Activated naive CD4-positive, alpha-beta T cell treated with anti-CD3 and anti-CD28 coated beads, Interleukin-2, amount 10 ng/mL, durations not matched to agents 7 days and 5 days (primary cell): Measurements from ENCODE around the gene RNF19B.
A peak's percentile ranks its signal among the peaks of the same experiment; 100 is the strongest.

Experiments used
- CTCF ChIA-PET: fragments of 350-600 bp; sonication (Branson Sonifier 250); formaldehyde crosslinking; loops from one replicate; lab custom pipeline; 2021; ENCODE audit warnings: antibody characterized with exemption; lab: Charles Lee
- DNase-seq: peaks from one replicate; pipeline ENCODE4 v3.0.0-alpha.2; 2020
- H3K27ac Mint-ChIP-seq: one replicate; pipeline ENCODE4 v1.8.0; 2021; ENCODE audit warnings: mild to moderate bottlenecking, moderate library complexity, mixed read lengths
- H3K27me3 Mint-ChIP-seq: one replicate; pipeline ENCODE4 v1.8.0; 2021; ENCODE audit warnings: mild to moderate bottlenecking, mixed read lengths
- H3K36me3 Mint-ChIP-seq: one replicate; pipeline ENCODE4 v1.8.0; 2021; ENCODE audit warnings: mixed read lengths
- H3K4me1 Mint-ChIP-seq: one replicate; pipeline ENCODE4 v1.8.0; 2021; ENCODE audit warnings: mixed read lengths
- H3K4me3 Mint-ChIP-seq: one replicate; pipeline ENCODE4 v1.8.0; 2021; ENCODE audit warnings: mild to moderate bottlenecking, moderate library complexity, mixed read lengths
- H3K9me3 Mint-ChIP-seq: one replicate; pipeline ENCODE4 v1.8.0; 2021; ENCODE audit warnings: mixed read lengths

The RNF19B gene

GRCh38 chr1:32903991-32904785 is 60.4 kb downstream of the RNF19B start:
- no peak for DNase-seq
- no peak overlapping the region for H3K4me3 Mint-ChIP-seq
- H3K9me3 Mint-ChIP-seq: no peaks in the 10 kb centered on the region
- no peak overlapping the region for H3K27ac Mint-ChIP-seq
- H3K4me1 Mint-ChIP-seq: peaks cover 10% of the 10 kb centered on the region
- CTCF ChIA-PET: interaction anchor here (0.5 to 1.6 kb wide), 3 partner anchors 11 to 79 kb away, joined by 3 to 6 read pairs (median 4); no protein-coding TSS in a partner anchor
- no peaks in the 10 kb centered on the region for H3K36me3 Mint-ChIP-seq
- H3K27me3 Mint-ChIP-seq: peaks cover 55% of the 10 kb centered on the region

- Mint-ChIP-seq H3K4me3 (peak overlapping the region; percentile 49), H3K36me3 (no peaks in the 10 kb centered on the region), H3K27me3 (peaks cover 72% of the 10 kb centered on the region), H3K4me1 (peaks cover 10% of the 10 kb centered on the region), H3K27ac (no peak overlapping the region), H3K9me3 (no peaks in the 10 kb centered on the region)
- CTCF ChIA-PET: no interaction called here
- no peak for DNase-seq
Observed at GRCh38 chr1:32902535-32902920, 62.1 kb downstream of the RNF19B start.

GRCh38 chr1:32901823-32902534 is 62.6 kb downstream of the RNF19B start:
- DNase-seq: no peak
- H3K36me3 Mint-ChIP-seq: no peaks in the 10 kb centered on the region
- H3K4me3 Mint-ChIP-seq: peak overlapping the region; percentile 67
- H3K27ac Mint-ChIP-seq: no peak overlapping the region
- peaks cover 10% of the 10 kb centered on the region for H3K4me1 Mint-ChIP-seq
- H3K27me3 Mint-ChIP-seq: peaks cover 77% of the 10 kb centered on the region
- H3K9me3 Mint-ChIP-seq: no peaks in the 10 kb centered on the region
- CTCF ChIA-PET: no interaction called here

- Mint-ChIP-seq H3K4me3 (peak within 1 kb of the TSS; percentile 67), H3K27ac (no peak within 1 kb of the TSS), H3K27me3 (peaks cover 84% of the 10 kb centered on the region), H3K4me1 (peaks cover 10% of the 10 kb centered on the region), H3K9me3 (no peaks in the 10 kb centered on the region), H3K36me3 (no peaks in the 10 kb centered on the region)
- CTCF ChIA-PET: interaction anchor here (1.1 kb wide), 1 partner anchor 8 kb away, joined by 3 read pairs; no protein-coding TSS in a partner anchor
- no peak for DNase-seq
Observed at GRCh38 chr1:32900956-32901822, 63.4 kb downstream of the RNF19B start, which contains the start of gene TMEM54. Gene TMEM54, minus strand, starts transcription at chr1:32901389. Its CDS starts 151 bp downstream, at chr1:32901238.

- H3K4me3 Mint-ChIP-seq: peak overlapping the region; percentile 52
- DNase-seq: no peak
- no peak overlapping the region for H3K27ac Mint-ChIP-seq
- H3K36me3 Mint-ChIP-seq: no peaks in the 10 kb centered on the region
- H3K4me1 Mint-ChIP-seq: peaks cover 10% of the 10 kb centered on the region
- H3K9me3 Mint-ChIP-seq: no peaks in the 10 kb centered on the region
- CTCF ChIA-PET: interaction anchor here (0.8 to 1.2 kb wide), 3 partner anchors 9 to 186 kb away, joined by 3 read pairs; no protein-coding TSS in a partner anchor
- H3K27me3 Mint-ChIP-seq: peaks cover 91% of the 10 kb centered on the region
Observed at GRCh38 chr1:32900371-32900955, 64.1 kb downstream of the RNF19B start.

- H3K27ac Mint-ChIP-seq: no peak overlapping the region
- H3K4me1 Mint-ChIP-seq: peaks cover 10% of the 10 kb centered on the region
- CTCF ChIA-PET: interaction anchor here (0.8 to 1.2 kb wide), 3 partner anchors 10 to 186 kb away, joined by 3 read pairs; no protein-coding TSS in a partner anchor
- no peaks in the 10 kb centered on the region for H3K36me3 Mint-ChIP-seq
- no peak overlapping the region for H3K4me3 Mint-ChIP-seq
- peaks cover 97% of the 10 kb centered on the region for H3K27me3 Mint-ChIP-seq
- no peaks in the 10 kb centered on the region for H3K9me3 Mint-ChIP-seq
- no peak for DNase-seq
Observed at GRCh38 chr1:32899586-32900296, 64.9 kb downstream of the RNF19B start.

- Mint-ChIP-seq H3K27me3 (peaks cover 97% of the 10 kb centered on the region), H3K4me1 (peaks cover 10% of the 10 kb centered on the region), H3K36me3 (no peaks in the 10 kb centered on the region), H3K9me3 (no peaks in the 10 kb centered on the region), H3K27ac (no peak overlapping the region), H3K4me3 (no peak overlapping the region)
- CTCF ChIA-PET: interaction anchor here (0.7 to 2.6 kb wide), 3 partner anchors 12 to 735 kb away, joined by 3 to 16 read pairs (median 4); no protein-coding TSS in a partner anchor
- no peak for DNase-seq
Observed at GRCh38 chr1:32898958-32899357, 65.7 kb downstream of the RNF19B start.

- Mint-ChIP-seq H3K27me3 (peaks cover 97% of the 10 kb centered on the region), H3K9me3 (no peaks in the 10 kb centered on the region), H3K36me3 (no peaks in the 10 kb centered on the region), H3K27ac (no peak overlapping the region), H3K4me3 (no peak overlapping the region), H3K4me1 (peaks cover 13% of the 10 kb centered on the region)
- DNase-seq: no peak
- CTCF ChIA-PET: interaction anchor here (2.6 kb wide), 1 partner anchor 22 kb away, joined by 16 read pairs; no protein-coding TSS in a partner anchor
Observed at GRCh38 chr1:32898056-32898455, 66.6 kb downstream of the RNF19B start.

GRCh38 chr1:32897082-32898049 is 67.2 kb downstream of the RNF19B start:
- Mint-ChIP-seq H3K27ac (no peak overlapping the region), H3K4me3 (no peak overlapping the region), H3K27me3 (peaks cover 97% of the 10 kb centered on the region), H3K9me3 (no peaks in the 10 kb centered on the region), H3K36me3 (no peaks in the 10 kb centered on the region), H3K4me1 (peaks cover 17% of the 10 kb centered on the region)
- CTCF ChIA-PET: interaction anchor here (1.2 to 2.6 kb wide), 2 partner anchors 21 to 157 kb away, joined by 3 to 16 read pairs; no protein-coding TSS in a partner anchor
- no peak for DNase-seq

GRCh38 chr1:32896451-32896850 is 68.2 kb downstream of the RNF19B start:
- no peak overlapping the region for H3K4me3 Mint-ChIP-seq
- peaks cover 97% of the 10 kb centered on the region for H3K27me3 Mint-ChIP-seq
- CTCF ChIA-PET: interaction anchor here (1.2 to 2.6 kb wide), 2 partner anchors 20 to 158 kb away, joined by 3 to 16 read pairs; no protein-coding TSS in a partner anchor
- peaks cover 15% of the 10 kb centered on the region for H3K4me1 Mint-ChIP-seq
- H3K27ac Mint-ChIP-seq: no peak overlapping the region
- H3K9me3 Mint-ChIP-seq: no peaks in the 10 kb centered on the region
- H3K36me3 Mint-ChIP-seq: no peaks in the 10 kb centered on the region
- DNase-seq: no peak

- H3K27me3 Mint-ChIP-seq: peaks cover 99% of the 10 kb centered on the region
- H3K36me3 Mint-ChIP-seq: no peaks in the 10 kb centered on the region
- no peak overlapping the region for H3K4me3 Mint-ChIP-seq
- DNase-seq: no peak
- H3K9me3 Mint-ChIP-seq: no peaks in the 10 kb centered on the region
- no peak overlapping the region for H3K27ac Mint-ChIP-seq
- CTCF ChIA-PET: interaction anchor here (0.5 to 6.3 kb wide), 3 partner anchors 9 to 46 kb away, joined by 3 to 27 read pairs (median 3); no protein-coding TSS in a partner anchor
- peaks cover 12% of the 10 kb centered on the region for H3K4me1 Mint-ChIP-seq
Observed at GRCh38 chr1:32895325-32896215, 69.0 kb downstream of the RNF19B start.
